HG03460 (cell line): ENCODE data around the gene CHP1.
"Not testable (repeated sequence)": the region's sequence is repeated elsewhere in the genome, so short reads cannot be mapped to it uniquely, and the experiment has no call there.

Experiments used
- ATAC-seq: cut with Tn5 transposase; IDR thresholded peaks from one replicate; pipeline ENCODE4 v1.9.1; 2021; ENCODE audit not compliant: unreplicated experiment

The CHP1 gene

DNA sequence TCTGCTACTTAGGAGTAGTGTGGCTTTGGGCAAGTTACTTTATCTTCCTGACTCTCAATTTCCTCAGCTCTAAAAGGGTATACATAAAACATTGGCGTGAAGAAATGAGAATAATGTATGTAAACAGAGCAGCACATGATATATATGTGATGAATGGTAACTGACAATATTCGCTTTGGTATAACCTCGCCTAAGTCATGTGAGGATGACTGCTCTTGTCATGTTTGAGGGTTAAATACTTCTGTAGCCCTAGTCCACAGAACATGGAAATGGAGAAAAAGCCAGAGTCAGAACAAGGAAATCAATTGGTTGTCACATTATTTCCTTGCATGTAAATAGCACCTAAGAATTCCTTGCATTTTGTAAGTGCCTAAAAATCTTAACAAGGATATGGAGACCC lies 25.0 kb downstream of the CHP1 start:
- no peak for ATAC-seq

GRCh38 chr15:41256577-41257038 lies 25.5 kb downstream of the CHP1 start:
- ATAC-seq, result no peak

DNA sequence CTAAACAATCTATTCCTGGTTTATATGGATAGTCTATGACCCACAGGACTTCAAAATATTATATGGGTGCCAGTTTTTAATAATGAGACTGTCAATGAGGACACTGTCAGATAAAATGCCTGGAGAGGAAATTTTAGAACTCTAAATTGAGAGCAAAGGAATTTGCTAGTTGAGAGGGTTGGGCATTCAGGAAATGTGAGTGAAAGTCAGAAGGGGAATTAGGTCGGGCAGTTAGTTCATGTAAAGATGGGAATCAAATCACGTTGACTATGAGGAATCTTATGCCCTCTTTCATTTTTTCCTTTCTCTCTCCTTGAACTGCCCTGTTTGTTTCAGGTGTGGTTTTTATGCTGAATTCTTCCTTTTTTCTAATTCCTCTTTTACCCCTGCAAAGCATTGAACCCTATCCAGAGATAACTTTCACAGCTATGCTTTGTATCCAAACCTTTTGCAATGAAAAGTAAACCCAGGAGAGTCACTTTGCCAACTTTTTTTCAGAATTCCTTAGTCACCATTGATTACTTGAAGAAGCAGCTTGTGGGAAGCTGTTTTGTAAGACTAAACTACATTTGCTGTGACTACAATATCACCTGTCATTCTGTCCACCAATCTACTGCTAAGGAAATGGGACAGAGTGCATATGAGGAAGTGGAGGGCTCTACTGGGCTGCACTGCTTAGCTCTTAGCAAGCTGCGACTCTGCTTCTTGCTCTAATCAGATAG lies 27.8 kb downstream of the CHP1 start:
- no peak for ATAC-seq

DNA sequence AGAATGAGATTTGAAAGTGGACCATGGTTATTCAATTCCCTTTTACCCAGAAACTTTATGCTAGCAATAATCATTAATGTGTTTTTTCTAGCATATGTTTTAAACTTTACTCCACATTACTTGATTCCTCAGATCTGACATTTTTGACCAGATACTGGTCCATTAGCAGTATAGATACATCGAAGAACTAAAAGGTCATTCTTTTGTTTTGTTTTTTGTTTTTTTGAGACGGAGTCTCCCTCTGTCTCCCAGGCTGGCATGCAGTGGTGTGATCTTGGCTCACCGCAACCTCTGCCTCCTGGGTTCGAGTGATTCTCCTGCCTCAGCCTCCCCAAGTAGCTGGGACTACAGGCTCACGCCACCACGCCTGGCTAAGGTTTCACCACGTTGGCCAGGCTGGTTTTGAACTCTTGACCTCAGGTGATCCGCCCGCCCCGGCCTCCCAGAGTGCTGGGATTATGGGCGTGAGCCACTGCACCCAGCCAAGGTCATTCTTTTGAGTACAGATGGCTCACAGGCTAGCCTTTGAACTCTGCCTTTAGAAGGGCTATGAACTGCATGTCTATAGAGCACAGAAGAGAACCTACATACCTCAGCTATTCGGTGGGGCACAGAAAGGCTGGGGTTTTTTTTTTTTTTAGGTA lies 28.6 kb downstream of the CHP1 start:
- ATAC-seq, result no peak

DNA sequence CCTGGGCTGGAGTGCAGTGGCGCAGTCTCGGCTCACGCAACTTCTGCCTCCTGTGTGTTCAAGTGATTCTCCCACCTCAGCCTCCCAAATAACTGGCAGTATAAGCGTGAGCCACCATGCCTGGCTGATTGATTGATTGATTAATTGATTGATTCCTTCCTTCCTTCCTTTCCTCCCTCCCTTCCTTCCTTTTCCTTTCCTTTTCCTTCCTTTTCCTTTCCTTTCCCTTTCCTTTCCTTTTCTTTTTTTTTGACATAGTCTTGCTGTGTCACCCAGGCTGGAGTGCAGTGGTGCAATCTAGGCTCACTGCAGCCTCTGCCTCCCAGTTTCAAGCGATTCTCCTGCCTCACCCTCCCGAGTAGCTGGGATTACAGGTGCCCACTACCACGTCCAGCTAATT lies 29.9 kb downstream of the CHP1 start:
- not testable (repeated sequence) for ATAC-seq

- ATAC-seq, result no peak
Measured at GRCh38 chr15:41262571-41262970, 31.5 kb downstream of the CHP1 start.

GRCh38 chr15:41263891-41264351 lies 32.9 kb downstream of the CHP1 start:
- ATAC-seq, result no peak

GRCh38 chr15:41269887-41270286 lies 38.8 kb downstream of the CHP1 start:
- ATAC-seq, result no peak

DNA sequence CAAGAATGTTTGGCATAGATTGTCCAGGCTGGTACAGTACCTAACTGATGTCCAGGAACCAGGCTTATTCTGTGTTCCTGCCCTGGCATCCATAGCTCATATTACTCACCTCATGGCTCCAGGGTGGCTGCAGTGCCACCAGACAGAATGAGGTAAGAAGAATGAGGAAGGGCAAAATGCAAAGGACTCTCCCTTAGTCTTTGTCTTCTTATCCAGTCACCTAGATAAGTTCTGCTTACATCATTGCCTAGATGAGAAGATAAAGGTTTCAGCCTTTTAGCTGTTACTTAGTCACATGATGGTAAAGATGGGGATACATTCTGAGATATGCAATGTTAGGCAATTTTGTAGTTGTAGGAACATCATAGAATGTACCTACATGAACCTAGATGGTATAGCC lies 45.8 kb downstream of the CHP1 start:
- no peak for ATAC-seq

DNA sequence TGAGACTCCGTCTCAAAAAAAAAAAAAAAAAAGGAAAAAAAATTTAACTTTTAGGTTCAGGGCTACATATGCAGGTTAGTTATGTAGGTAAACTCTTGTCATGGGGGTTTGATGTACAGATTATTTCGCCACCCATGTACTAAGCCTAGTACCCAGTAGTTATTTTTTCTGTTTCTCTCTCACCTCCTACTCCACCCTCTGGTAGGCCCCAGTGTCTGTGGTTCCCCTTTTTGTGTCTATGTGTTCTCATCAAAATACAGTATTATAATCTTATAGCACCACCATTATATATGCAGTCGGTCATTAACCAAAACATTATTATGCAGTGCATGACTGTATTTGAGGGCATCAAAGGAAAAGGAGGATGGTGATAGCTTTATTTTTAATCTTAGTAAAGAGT lies 47.3 kb downstream of the CHP1 start:
- ATAC-seq, result no peak

- ATAC-seq, result no peak
Measured at GRCh38 chr15:41279535-41280283, 48.6 kb downstream of the CHP1 start.

GRCh38 chr15:41281236-41281635 lies 50.2 kb downstream of the CHP1 start:
- ATAC-seq, result no peak

DNA sequence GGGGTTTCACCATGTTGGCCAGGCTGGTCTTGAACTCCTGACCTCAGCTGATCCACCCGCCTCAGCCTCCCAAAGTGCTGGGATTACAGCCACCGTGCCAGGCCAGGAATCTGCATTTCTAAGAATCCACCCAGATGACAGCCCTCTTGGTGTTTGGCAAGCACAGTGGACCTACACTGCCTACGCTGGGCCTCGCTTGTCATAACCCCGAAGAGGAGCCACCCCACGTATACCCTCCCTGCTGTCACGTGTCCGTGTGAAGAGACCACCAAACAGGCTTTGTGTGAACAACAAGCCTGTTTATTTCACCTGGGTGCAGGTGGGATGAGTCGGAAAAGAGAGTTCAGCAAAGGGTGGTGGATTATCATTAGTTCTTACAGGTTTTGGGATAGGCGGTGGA lies 51.4 kb downstream of the CHP1 start:
- ATAC-seq, result not testable (repeated sequence)

- ATAC-seq, result not testable (repeated sequence)
Measured at GRCh38 chr15:41282980-41283652, 52.0 kb downstream of the CHP1 start.

DNA sequence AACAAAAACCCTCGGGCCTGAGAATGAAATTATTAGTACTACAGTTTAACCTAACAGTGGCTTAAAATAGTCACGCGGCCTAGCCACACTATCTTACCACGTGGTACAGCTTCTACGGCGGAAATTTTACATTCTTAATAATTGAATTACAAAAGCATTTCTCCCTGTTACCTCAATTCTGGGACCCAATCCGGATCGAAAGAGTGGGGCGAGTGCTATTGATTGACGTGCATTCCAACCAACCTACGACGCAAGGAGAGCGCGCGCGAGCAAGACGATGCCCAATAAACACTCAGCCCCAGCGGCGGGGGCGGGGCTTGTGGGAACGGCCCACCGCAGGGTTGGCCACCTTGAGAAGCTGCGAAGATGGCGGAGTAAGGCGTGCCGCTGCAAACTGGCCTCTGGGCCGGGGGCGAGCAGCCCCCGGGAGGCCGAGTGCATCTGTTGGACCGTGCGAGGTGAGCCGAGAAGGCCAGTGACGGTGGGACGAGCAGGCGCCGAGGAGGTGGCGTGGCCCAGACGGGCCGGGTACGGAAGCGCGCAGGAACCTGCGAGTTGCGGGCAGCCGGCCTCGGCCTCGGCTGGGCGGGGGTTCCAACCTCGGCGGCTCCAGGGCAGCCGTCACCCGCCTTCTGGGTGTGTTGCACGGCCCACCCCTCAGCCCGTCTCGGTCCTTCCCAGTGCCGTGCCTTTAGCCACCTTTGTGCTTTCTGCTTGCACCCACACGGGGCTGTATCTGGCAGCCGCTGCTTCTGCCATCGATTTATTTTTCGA lies 52.8 kb downstream of the CHP1 start:
- peak; percentile 97 for ATAC-seq

DNA sequence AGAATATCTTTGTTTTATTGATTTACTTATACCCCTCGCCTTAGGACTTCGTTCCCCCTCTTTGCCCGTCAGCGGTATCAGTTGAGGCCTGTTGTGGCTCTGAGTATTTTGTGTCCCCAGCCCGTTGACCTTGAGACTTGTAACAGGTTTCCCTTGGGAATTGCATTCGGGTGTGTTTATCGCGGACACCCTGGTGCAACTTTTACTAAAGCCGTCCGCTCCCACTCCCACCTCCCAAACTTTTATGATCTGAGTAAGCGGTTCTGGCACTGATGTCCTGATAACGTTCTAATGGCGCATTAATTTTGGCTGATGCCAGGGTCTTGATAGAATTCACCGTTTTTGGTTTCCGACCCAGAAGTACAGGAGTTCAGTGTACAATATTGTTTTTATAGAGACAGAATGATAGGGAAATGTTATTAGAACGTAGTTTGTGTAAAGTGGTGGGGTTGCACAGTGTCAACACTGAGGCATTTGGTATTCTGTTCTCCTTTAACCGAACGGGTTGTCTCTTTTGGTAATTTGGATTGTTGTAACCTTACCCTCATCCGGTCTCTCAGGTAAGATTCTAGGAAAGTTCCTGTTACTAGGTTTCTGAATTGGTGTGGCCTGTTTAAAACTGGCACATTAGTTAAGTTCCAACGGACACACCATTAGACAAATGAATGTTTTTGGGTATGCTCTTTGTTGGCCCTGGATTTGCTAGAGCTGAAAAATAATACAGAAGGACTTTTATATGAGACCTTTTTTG lies 53.5 kb downstream of the CHP1 start:
- no peak for ATAC-seq

GRCh38 chr15:41285285-41285684 lies 54.2 kb downstream of the CHP1 start:
- ATAC-seq, result no peak

DNA sequence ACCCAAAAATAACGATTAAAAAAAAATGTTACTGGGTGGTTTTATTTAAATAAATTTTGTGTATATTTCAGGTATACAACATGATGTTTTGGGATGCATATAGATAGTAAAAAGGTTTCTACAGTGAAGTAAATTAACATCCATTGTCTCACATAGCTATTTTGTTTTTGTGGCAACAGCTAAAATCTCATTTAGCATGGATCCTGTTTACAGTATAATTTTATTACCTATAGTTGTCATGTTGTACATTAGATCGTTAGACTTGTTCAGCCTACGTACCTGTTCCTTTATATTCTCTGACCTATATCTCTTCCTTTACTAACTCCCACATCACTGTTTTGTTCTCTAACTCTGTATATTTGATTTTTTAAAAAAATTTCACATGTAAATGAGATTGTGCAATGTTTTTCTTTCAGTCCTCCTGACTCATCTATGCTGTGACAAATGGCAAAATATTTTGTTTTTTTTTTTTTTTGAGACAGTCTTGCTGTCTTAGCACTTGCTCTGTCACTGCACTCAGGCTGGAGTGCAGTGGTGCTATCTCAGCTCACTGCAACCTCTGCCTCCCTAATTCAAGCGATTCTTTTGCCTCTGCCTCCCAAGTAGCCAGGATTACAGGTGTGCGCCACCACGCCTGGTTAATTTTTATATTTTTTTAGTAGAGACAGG lies 55.7 kb downstream of the CHP1 start:
- ATAC-seq, result no peak

DNA sequence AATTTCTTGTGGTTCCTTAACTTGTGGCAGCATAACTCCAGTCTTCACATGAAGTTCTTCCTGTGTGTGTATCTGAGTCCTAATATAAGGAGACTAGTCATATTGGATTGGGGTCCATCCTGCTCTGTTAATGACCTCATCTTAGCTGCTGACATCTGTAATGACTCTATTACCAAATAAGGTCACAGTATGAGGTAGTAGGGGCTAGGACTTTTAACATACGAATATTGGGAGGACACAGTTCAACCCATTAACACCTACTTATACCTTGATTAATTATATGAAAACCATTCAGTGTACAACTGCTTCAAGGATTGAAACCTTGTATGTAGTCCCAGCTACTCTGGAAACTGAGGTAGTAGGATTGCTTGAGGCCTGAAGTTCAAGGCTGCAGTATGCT lies 57.4 kb downstream of the CHP1 start:
- no peak for ATAC-seq
